HUES64 (cell line): ENCODE measurements around the gene SLC37A1.

ENCODE experiments used
- H3K27ac ChIP-seq: 2 replicates; pipeline ENCODE4 v1.7.0; 2013; ENCODE audit warnings: low read depth, low read length, inconsistent platforms
- H3K27me3 ChIP-seq: 2 replicates; pipeline ENCODE4 v1.6.1; 2013; ENCODE audit warnings: mild to moderate bottlenecking, low read length; ENCODE audit not compliant: insufficient read depth
- H3K36me3 ChIP-seq: 2 replicates; pipeline ENCODE4 v1.6.1; 2013; ENCODE audit warnings: mild to moderate bottlenecking, low read length; ENCODE audit not compliant: insufficient read depth
- H3K4me1 ChIP-seq: 2 replicates; pipeline ENCODE4 v1.6.1; 2013; ENCODE audit warnings: mild to moderate bottlenecking, low read length, moderate library complexity; ENCODE audit not compliant: insufficient read depth
- H3K4me3 ChIP-seq: 2 replicates; pipeline ENCODE4 v1.5.1; 2013; ENCODE audit warnings: mild to moderate bottlenecking, low read length, moderate library complexity
- H3K9ac ChIP-seq: 2 replicates; pipeline ENCODE4 v1.6.1; 2013; ENCODE audit warnings: mild to moderate bottlenecking, low read depth, low read length
- H3K9me3 ChIP-seq: 2 replicates; pipeline ENCODE4 v1.6.1; 2013; ENCODE audit warnings: low read depth, low read length; ENCODE audit not compliant: insufficient read depth
- WGBS: fragments of 150-250, 120-280 bp; methylation state at CpG from one replicate; pipeline ENCODE4 v1.1.7; 2013; ENCODE audit warnings: missing lambda C conversion rate; 5-methylcytosine and 5-hydroxymethylcytosine counted together

Gene SLC37A1

DNA sequence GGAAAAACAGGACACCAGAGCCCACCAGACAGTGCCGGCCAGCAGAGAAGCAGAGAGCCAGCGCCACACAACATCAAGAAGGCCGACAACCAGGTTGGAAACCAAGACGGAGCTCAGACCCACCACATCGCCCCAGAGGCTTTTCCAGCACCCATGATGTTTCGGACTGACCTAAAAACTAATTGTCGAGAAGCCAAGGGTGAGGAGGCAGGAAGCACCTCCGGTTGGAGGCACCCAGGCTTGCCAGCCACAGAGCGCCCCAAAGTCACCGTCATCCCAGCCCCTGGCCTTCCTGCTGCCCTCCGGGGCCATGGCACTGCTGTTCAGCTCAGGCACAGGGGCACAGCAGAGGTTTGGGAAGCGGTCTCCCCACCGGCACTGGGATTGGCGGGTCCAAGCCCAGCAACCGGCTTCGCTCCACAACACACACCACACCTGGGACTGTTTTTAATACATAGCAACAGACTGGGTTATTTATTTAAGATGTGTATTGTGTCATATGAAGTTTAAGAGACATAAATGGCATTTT is 67.2 kb downstream of the SLC37A1 start:
- Histone ChIP-seq H3K27me3 (no peaks in the 10 kb centered on the region), H3K4me1 (no peaks in the 10 kb centered on the region), H3K9me3 (peaks cover 15% of the 10 kb centered on the region; the same call in 1 of the 2 replicates), H3K9ac (no peak overlapping the region), H3K36me3 (peaks cover 3% of the 10 kb centered on the region; the same call in 1 of the 2 replicates), H3K27ac (no peak overlapping the region), H3K4me3 (no peak overlapping the region)
- WGBS = 96% methylated on average over 15 of the region's 16 CpGs

DNA sequence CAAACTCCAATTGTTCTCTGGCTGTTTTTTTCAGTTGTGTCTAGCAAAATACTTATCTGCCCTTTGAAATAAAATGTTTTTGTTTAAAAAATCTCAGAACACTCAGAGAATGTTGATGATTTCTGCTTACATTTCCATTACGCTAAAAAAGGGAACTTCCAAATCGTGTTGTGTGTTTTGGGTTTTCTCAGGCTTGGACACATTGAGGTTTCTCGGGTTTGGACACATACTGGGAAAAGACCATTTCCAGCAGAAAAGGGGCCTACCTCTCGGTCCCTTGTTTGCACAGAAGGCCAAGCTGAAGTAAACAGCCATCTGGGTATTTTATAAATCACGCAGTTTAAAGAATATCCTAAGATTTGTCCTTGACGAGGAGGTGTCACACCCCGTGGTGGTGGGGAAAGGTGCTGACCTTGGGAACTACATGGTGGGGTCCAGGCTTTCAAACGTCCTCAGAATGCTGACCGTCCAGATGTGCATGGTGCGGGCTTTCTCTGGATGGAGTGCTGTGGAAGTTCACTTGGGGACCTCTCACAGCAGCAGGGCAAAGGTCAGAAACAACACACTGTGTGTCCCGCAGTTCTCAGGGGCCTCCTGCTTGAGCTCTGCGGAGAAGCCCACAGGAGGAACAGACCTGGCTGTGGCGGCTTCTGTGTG is 67.8 kb downstream of the SLC37A1 start:
- 93% methylated on average over 13 of the region's 13 CpGs for WGBS
- Histone ChIP-seq H3K9ac (no peak overlapping the region), H3K9me3 (peaks cover 9% of the 10 kb centered on the region; the same call in 1 of the 2 replicates), H3K27ac (no peak overlapping the region), H3K4me3 (no peak overlapping the region), H3K4me1 (no peaks in the 10 kb centered on the region), H3K36me3 (no peaks in the 10 kb centered on the region; the same call in 1 of the 2 replicates), H3K27me3 (no peaks in the 10 kb centered on the region)

DNA sequence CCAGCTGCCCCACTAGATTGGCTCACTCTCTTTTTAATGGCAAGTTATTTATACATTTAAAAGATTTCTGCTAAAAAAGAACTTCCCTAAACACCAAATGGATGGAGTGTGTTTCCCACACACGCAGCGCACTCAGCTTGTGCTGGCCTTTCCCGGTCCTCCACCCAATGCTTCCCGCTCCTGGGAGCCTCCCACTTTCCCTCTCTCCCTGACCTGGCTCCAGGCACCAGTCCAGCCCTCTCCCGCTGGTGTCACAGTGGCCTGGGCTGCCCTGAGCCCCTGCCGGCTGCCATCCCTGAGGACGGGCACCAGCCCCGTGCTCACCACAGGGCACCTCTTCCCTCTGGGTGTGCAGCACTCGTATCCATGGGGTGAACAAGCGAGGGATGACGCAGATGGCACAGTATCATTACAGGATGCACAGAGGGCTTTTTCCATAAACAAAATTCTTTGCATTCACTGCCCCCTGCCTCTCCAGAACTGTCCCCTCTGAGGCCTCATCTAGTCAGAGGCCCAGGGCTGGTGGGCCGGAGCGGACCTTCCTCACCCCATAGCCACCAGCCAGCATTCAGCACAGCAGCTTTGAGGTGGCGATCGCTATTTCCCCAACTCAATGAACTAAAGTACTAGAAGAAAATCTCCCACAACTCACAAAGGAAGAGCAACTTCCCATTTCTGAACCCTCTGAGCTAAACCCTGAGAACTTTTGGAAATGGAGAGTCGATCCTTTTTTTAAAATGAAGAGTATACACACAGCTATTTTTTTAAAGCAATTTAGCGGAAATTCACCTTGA is 68.5 kb downstream of the SLC37A1 start:
- Histone ChIP-seq H3K4me1 (no peaks in the 10 kb centered on the region), H3K9ac (no peak overlapping the region), H3K9me3 (peaks cover 2% of the 10 kb centered on the region; the same call in 1 of the 2 replicates), H3K27ac (no peak overlapping the region), H3K36me3 (no peaks in the 10 kb centered on the region), H3K4me3 (no peak overlapping the region), H3K27me3 (no peaks in the 10 kb centered on the region)
- 94% methylated on average over 17 of the region's 17 CpGs for WGBS

DNA sequence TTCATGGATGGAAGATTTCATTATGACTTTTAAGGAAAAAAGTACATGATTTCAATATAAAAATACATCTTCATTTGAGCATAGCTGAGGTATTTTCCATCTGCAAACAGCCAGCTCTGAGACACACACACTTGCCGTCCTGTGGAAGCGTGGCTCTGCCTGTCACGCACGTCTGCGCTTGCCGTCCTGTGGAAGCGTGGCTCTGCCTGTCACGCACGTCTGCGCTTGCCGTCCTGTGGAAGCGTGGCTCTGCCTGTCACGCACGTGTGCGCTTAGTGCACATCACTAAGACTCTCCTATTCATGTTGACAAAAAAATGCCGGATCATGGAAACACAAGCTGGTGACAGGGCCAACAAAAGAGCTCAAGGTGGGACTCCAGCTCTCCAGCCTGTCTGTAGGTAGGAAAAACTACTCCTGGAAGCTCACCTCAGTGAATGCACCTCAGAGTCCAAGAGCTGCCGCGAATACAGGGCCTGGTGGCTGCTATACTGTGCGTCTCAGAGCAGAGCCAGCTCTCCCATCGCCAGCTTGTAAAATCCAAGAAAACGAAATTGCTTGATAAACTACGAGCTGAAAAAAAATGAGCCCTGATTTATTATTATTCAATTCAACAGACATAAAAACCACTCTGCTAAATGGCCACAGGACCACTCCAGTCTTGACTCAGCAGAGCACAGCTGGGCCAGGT is 69.3 kb downstream of the SLC37A1 start:
- no peaks in the 10 kb centered on the region for H3K9me3 ChIP-seq
- H3K27ac ChIP-seq = no peak overlapping the region
- H3K4me3 ChIP-seq = no peak overlapping the region
- no peaks in the 10 kb centered on the region for H3K27me3 ChIP-seq
- no peaks in the 10 kb centered on the region for H3K36me3 ChIP-seq
- H3K4me1 ChIP-seq = no peaks in the 10 kb centered on the region
- WGBS = 89% methylated on average over 22 of the region's 22 CpGs
- H3K9ac ChIP-seq = no peak overlapping the region

DNA sequence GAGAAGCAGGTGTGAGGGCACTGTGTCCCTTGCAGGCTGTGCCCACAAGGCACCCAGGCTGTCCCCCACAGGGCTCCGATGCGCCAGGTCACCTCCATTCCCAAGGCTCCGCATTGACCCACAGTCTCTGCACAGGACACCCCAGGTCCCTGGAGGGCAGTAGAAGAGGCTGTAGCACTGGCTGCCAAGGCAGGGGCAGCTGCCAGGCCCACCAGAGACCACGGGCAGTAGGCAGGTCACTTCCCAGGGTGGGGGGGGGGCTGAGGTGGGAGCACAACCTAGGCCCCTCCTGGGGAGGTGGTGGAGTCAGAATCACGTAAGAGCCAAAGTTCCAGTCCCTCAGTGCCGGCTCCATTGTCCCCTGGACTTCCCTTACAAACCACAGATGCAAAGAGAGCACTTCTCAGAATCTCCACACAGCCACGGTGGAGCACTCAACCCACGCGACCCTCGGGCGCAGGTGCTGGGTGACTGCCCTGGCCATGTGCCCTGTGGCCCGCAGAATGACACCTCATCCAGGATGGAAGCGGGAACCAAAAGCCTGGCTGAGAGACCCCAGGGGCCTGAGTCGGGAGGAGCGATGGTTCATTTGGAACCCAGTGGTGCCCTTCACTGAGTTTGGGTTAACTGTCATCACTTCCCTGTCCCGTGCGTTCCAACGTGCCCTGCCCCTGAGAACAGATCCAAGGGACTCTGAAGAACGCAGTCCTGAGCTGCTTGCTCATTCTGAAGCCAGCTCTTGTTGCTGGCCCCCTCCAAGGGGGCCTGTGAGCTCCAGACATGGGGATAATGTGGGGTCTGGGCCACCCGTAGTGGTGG is 70.0 kb downstream of the SLC37A1 start:
- no peak overlapping the region for H3K4me3 ChIP-seq
- H3K27me3 ChIP-seq = no peaks in the 10 kb centered on the region
- no peaks in the 10 kb centered on the region for H3K9me3 ChIP-seq
- 92% methylated on average over 20 of the region's 20 CpGs for WGBS
- H3K27ac ChIP-seq = no peak overlapping the region
- no peaks in the 10 kb centered on the region for H3K4me1 ChIP-seq
- H3K36me3 ChIP-seq = no peaks in the 10 kb centered on the region
- no peak overlapping the region for H3K9ac ChIP-seq

DNA sequence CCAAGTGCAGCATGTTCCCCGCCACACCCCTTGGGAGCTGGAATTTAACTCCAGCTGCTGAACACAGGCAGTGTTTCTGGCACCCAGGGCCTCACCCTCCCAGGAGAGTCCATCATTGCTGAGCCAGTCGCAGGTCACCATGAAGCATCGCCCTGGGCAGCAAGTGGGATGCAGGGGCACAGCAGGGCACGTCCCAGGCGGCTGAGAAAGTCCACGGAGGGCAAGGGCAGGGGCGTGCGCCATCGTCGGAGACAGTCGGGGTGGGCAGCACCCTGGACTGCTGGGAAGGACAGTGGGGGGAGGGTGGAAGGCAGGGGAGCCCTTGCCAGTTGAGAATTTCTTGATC is 70.6 kb downstream of the SLC37A1 start:
- Histone ChIP-seq H3K27ac (no peak overlapping the region), H3K4me3 (no peak overlapping the region), H3K27me3 (no peaks in the 10 kb centered on the region), H3K4me1 (no peaks in the 10 kb centered on the region), H3K9me3 (no peaks in the 10 kb centered on the region), H3K9ac (no peak overlapping the region), H3K36me3 (no peaks in the 10 kb centered on the region)
- 94% methylated on average over 11 of the region's 11 CpGs for WGBS

DNA sequence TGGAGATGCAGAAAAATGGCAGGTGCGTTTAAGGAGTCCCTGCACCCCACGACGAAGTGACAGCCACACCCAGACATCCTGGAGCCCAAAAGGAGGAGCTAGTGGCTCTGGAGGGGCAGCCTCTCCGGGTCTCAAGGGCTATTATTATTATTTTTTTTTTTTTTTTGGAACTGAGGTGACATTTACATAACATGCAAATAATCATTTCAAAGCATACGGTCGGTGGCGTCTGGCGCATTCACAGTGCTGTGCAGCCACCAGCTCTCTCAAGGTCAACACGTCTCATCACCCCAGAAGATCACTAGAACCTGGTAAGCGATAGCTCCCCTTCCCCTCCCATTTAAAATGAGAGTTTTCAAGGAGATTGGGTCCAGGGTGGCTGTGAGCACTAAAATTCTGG is 72.2 kb downstream of the SLC37A1 start:
- Histone ChIP-seq H3K36me3 (no peaks in the 10 kb centered on the region), H3K9ac (no peak overlapping the region), H3K4me3 (no peak overlapping the region), H3K27me3 (no peaks in the 10 kb centered on the region), H3K27ac (no peak overlapping the region), H3K9me3 (no peaks in the 10 kb centered on the region), H3K4me1 (no peaks in the 10 kb centered on the region)
- WGBS = 94% methylated on average over 8 of the region's 10 CpGs

DNA sequence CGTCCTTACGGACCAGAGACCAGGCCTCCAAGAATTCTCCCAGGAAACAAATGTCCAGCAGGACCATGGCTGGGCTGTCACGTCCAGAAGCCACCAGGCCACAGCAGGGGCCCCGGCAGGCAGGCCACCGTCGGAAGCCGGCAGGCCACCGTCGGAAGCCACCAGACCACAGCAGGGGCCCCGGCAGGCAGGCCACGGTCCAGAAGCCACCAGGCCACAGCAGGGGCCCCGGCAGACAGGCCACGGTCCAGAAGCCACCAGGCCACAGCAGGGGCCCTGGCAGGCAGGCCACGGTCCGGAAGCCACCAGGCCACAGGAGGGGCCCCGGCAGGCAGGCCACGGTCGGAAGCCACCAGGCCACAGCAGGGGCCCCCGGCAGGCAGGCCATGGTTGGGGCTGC is 72.8 kb downstream of the SLC37A1 start:
- WGBS = 92% methylated on average over 19 of the region's 19 CpGs
- no peaks in the 10 kb centered on the region for H3K27me3 ChIP-seq
- no peaks in the 10 kb centered on the region for H3K9me3 ChIP-seq

DNA sequence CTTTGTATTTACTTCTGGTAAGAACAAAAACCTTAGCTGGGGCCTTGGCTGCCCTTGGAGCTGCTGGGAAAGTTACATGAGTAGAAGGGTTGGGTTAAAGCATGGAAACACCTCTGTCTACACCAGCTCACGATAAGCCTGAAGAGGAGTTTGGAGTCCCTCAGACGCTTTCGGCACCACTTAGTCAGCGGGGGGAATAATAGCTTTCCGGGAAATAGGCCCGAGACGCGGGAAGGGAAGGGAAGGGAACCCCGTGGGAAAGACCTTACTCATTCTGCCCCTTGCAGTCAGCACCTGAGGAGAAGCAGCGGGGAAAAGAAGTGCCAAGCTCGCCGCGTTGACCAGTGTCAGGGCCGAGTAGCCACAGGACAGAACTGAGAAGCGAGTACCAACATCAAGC is 73.4 kb downstream of the SLC37A1 start:
- WGBS = 93% methylated on average over 15 of the region's 15 CpGs
- Histone ChIP-seq H3K36me3 (no peaks in the 10 kb centered on the region), H3K27me3 (no peaks in the 10 kb centered on the region), H3K9ac (no peak overlapping the region), H3K4me3 (no peak overlapping the region), H3K9me3 (no peaks in the 10 kb centered on the region), H3K4me1 (no peaks in the 10 kb centered on the region), H3K27ac (no peak overlapping the region)

More for the DNA sequence above, 72.8 kb downstream of the SLC37A1 start:
- no peak overlapping the region for H3K9ac ChIP-seq
- H3K36me3 ChIP-seq = no peaks in the 10 kb centered on the region
- no peak overlapping the region for H3K4me3 ChIP-seq
- no peaks in the 10 kb centered on the region for H3K4me1 ChIP-seq
- H3K27ac ChIP-seq = no peak overlapping the region

DNA sequence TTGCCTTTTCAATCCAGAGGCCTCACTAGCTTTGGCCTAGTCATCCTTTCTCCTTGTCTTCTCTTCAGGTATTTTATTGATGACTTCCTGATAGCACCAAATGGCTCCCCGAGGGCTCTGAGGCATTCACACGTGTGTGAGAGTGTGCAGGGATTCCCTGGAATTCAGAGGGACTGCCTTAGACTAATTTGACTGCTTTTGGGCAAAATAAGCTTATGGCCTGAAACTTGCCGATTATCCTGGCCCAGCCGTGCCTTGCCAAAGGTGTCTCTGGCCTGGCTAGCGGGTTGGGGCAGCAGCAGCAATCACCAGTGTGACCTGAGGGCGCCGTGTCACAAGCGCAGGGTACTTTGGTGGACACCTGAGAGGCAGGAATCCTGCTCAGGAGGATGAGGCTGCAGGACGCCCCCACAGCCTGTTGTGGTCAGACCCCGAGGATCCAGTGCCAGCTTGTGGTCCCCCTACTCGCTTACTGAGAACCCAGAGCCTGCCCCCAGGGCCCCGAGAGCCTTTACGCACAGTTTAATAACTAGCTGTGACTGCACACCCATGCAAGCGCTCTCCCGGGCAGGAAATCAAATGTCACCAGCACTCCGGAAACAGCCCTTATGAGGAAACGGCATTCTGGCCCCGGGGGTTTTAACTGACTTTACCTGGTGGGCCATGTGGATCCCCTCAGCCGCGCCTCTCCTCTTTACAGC is 76.9 kb downstream of the SLC37A1 start:
- H3K27ac ChIP-seq = no peak overlapping the region

More for the DNA sequence above, 76.9 kb downstream of the SLC37A1 start:
- Histone ChIP-seq H3K27me3 (peaks cover 8% of the 10 kb centered on the region; the same call in 1 of the 2 replicates), H3K4me3 (no peak overlapping the region), H3K9me3 (no peaks in the 10 kb centered on the region), H3K36me3 (no peaks in the 10 kb centered on the region), H3K4me1 (peaks cover 5% of the 10 kb centered on the region; the same call in 1 of the 2 replicates), H3K9ac (no peak overlapping the region)
- 89% methylated on average over 20 of the region's 20 CpGs for WGBS
